ENCODE data around the gene CLEC10A. TPM values are rescaled to one million over a fixed set of nuclear protein-coding genes. Genes with fewer than 3 reads are reported as not detected.

Gene CLEC10A
- polyA plus RNA-seq, 3 donors: 22.7 to 69.4 (median 61.9) TPM

- 20% methylated on average over 7 of the region's 12 CpGs for WGBS (ENCODE audit: insufficient coverage)
- peak overlapping the region in 2 of 3 experiments; percentile 11 to 60 for H3K4me3 ChIP-seq (replicated peaks in 1 of 3; ENCODE audit: low read depth in 2 of 3, low read length in 3 of 3)
- TF ChIP-seq CTCF (IDR thresholded peaks at IDR 0.05): no peak
- H3K9me3 ChIP-seq (replicated peaks in 1 of 2; ENCODE audit: control insufficient read depth in 1 of 2, insufficient read depth in 1 of 2, low read length in 2 of 2): no peaks in the 10 kb centered on the region
- intact Hi-C loops (cut with micrococcal nuclease): loop anchor here in 1 of 2 donors (1.0 kb wide), 1 partner anchor 8 kb away; no protein-coding TSS in a partner anchor
- H3K36me3 ChIP-seq (replicated peaks in 1 of 2; ENCODE audit: control insufficient read depth in 1 of 2, insufficient read depth in 2 of 2, low read length in 2 of 2): peaks cover 13% of the 10 kb centered on the region in 2 donors
- no peaks in the 10 kb centered on the region for H4K20me1 ChIP-seq (ENCODE audit: insufficient read depth, low read length)
- peak; percentile 73 to 82 (median 80) for DNase-seq
- H3K27me3 ChIP-seq (ENCODE audit: control insufficient read depth in 2 of 2, insufficient read depth in 2 of 2, low read length in 2 of 2): no peaks in the 10 kb centered on the region
- H3K4me1 Mint-ChIP-seq: peaks cover 27% of the 10 kb centered on the region
- H3K79me2 ChIP-seq (ENCODE audit: insufficient read depth, low read length): peaks cover 24% of the 10 kb centered on the region
- H3K4me2 ChIP-seq (replicated peaks; ENCODE audit: extremely low read depth, low read length, poor library complexity, severe bottlenecking): peak overlapping the region; percentile 72
- peak overlapping the region; percentile 75 to 94 for H3K27ac ChIP-seq (ENCODE audit: low read depth in 1 of 2, low read length in 2 of 2)
- H3K9ac ChIP-seq (ENCODE audit: insufficient read depth, low read length, poor library complexity, severe bottlenecking): peak overlapping the region; percentile 33
- H3K27me3 Mint-ChIP-seq (ENCODE audit: low read depth in 3 of 3): peaks cover 0 to 2% (median 0%) of the 10 kb centered on the region in 3 donors
- no peak overlapping the region for H2AFZ ChIP-seq (ENCODE audit: insufficient read depth, low read depth, low read length, poor library complexity, severe bottlenecking)
- H3K9me3 Mint-ChIP-seq: peaks cover 0 to 2% (median 0%) of the 10 kb centered on the region in 7 donors
- H3K4me3 Mint-ChIP-seq: peak overlapping the region; percentile 25 to 63
- H3K36me3 Mint-ChIP-seq: peaks cover 20 to 38% of the 10 kb centered on the region in 2 donors
- peak overlapping the region in 1 of 7 donors; percentile 70 for H3K27ac Mint-ChIP-seq
- H3K4me1 ChIP-seq (ENCODE audit: control insufficient read depth in 1 of 2, insufficient read depth in 2 of 2, low read length in 2 of 2): peaks cover 85 to 93% of the 10 kb centered on the region in 2 donors
These were observed 31.9 kb upstream of the CLEC10A start for GRCh38 chr17:7111784-7112509.

DNA sequence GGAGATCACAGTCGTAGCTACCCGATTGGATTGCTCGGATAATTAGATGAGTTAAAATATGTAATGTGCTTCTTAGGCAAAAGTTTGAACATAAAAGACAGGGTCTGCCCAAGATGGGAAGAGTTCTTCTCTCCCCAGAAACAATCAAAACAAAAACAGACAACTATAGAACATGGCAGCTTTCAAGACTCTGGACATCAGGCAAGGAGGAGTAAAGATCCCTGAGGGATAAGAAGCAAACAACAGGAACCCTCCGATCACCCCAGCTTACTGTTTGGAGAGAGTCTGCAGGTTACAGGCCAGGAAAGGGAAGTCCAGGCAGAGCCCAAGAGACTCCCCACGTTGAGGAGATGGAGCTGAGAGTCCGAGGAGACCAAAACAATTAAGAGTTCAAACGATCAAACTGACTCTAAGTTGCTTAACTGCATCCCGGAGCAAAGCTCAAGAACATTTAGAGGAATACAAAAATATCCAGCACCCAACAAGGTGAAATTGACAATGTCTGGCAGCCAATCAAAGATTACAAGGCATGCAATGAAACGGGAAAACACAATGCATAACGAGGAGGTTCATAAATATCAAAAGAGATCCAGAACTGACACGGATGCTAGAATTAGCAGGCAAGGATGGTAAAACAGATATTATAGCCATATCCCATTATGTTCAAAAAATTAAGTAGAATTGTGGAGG lies 30.7 kb upstream of the CLEC10A start:
- Histone ChIP-seq H3K27ac (ENCODE audit: low read depth in 1 of 2, low read length in 2 of 2) (peak overlapping the region in 1 of 2 donors; percentile 27), H4K20me1 (ENCODE audit: insufficient read depth, low read length) (no peaks in the 10 kb centered on the region), H3K9ac (ENCODE audit: insufficient read depth, low read length, poor library complexity, severe bottlenecking) (no peak overlapping the region), H3K27me3 (ENCODE audit: control insufficient read depth in 2 of 2, insufficient read depth in 2 of 2, low read length in 2 of 2) (no peaks in the 10 kb centered on the region), H3K9me3 (replicated peaks in 1 of 2; ENCODE audit: control insufficient read depth in 1 of 2, insufficient read depth in 1 of 2, low read length in 2 of 2) (no peaks in the 10 kb centered on the region), H2AFZ (ENCODE audit: insufficient read depth, low read depth, low read length, poor library complexity, severe bottlenecking) (no peak overlapping the region), H3K4me3 (replicated peaks in 1 of 3; ENCODE audit: low read depth in 2 of 3, low read length in 3 of 3) (peak overlapping the region in 1 of 3 experiments; percentile 35), H3K4me1 (ENCODE audit: control insufficient read depth in 1 of 2, insufficient read depth in 2 of 2, low read length in 2 of 2) (peaks cover 74 to 82% of the 10 kb centered on the region in 2 donors), H3K79me2 (ENCODE audit: insufficient read depth, low read length) (peaks cover 24% of the 10 kb centered on the region), H3K36me3 (replicated peaks in 1 of 2; ENCODE audit: control insufficient read depth in 1 of 2, insufficient read depth in 2 of 2, low read length in 2 of 2) (peaks cover 23% of the 10 kb centered on the region in 2 donors), H3K4me2 (replicated peaks; ENCODE audit: extremely low read depth, low read length, poor library complexity, severe bottlenecking) (peak overlapping the region; percentile 9)
- no peak for TF ChIP-seq CTCF (IDR thresholded peaks at IDR 0.05)
- peak overlapping the region in 1 of 2 donors; percentile 49 for H3K4me3 Mint-ChIP-seq
- peaks cover 23 to 48% of the 10 kb centered on the region in 2 donors for H3K36me3 Mint-ChIP-seq
- peaks cover 0 to 2% (median 0%) of the 10 kb centered on the region in 7 donors for H3K9me3 Mint-ChIP-seq
- intact Hi-C loops (cut with micrococcal nuclease): no loop called here
- no CpG with 5 or more reads among the region's 11 CpGs for WGBS (ENCODE audit: insufficient coverage)
- peaks cover 27% of the 10 kb centered on the region for H3K4me1 Mint-ChIP-seq
- peaks cover 0 to 2% (median 0%) of the 10 kb centered on the region in 3 donors for H3K27me3 Mint-ChIP-seq (ENCODE audit: low read depth in 3 of 3)
- H3K27ac Mint-ChIP-seq: peak overlapping the region in 6 of 7 donors; percentile 37 to 91 (median 58)
- DNase-seq: no peak
